NB4 (cell line): ENCODE measurements around the gene C6orf89.

Experiments used
- POLR2A ChIP-seq: IDR thresholded peaks from 2 replicates; pipeline ENCODE4 v1.6.1; 2011; ENCODE audit warnings: mild to moderate bottlenecking; ENCODE audit not compliant: insufficient read length; ENCODE audit errors: extremely low read depth
- TF ChIP-seq, protein P1 (sequence below): IDR thresholded peaks from one replicate; pipeline ENCODE4 v1.5.1; 2012; ENCODE audit warnings: low read depth, low read length

DNA sequence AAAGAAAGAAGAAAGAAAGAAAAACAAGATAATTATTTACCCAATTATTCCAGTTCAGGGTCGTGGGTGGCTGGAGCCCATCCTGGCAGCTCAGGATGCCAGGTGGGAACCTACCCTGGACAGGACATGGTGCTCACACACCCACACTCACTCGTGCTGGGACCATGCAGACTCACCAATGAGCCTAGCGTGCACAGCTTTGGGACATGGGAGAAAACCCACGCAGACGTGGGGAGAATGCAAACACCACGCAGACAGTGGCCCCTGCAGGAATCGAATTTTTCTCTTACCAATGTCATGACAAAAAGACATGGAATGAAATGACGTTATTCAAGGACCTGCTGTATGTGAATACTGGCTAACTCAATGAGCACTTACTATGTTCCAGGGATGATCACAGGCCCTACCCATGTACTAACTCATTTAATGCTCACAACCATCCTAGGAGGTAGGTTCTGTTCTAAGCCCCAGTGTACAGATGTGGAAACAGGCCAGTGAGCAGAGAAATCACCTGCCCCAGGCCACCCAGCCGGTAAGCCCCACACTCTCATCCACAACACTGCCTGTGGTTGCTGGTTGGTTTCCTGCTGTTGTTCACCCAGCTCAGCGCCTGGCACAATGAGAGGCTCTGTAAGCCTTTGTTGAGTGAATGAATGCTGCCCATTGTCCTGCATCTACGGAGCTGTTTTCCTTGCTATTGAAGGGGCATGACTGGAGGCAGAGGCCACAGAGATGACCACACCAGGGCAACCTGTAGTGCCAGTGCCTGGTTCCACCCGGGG lies 62.0 kb downstream of the C6orf89 start:
- no peak for TF ChIP-seq POLR2A
- TF ChIP-seq, protein P1, sequence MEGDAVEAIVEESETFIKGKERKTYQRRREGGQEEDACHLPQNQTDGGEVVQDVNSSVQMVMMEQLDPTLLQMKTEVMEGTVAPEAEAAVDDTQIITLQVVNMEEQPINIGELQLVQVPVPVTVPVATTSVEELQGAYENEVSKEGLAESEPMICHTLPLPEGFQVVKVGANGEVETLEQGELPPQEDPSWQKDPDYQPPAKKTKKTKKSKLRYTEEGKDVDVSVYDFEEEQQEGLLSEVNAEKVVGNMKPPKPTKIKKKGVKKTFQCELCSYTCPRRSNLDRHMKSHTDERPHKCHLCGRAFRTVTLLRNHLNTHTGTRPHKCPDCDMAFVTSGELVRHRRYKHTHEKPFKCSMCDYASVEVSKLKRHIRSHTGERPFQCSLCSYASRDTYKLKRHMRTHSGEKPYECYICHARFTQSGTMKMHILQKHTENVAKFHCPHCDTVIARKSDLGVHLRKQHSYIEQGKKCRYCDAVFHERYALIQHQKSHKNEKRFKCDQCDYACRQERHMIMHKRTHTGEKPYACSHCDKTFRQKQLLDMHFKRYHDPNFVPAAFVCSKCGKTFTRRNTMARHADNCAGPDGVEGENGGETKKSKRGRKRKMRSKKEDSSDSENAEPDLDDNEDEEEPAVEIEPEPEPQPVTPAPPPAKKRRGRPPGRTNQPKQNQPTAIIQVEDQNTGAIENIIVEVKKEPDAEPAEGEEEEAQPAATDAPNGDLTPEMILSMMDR, result no peak
